Fibroblast of villous mesenchyme (primary cell): ENCODE measurements around the gene CEACAM4. TPM values are rescaled to one million over a fixed set of nuclear protein-coding genes. Genes with fewer than 3 reads are reported as not detected.
"Not testable (repeated sequence)": the region's sequence is repeated elsewhere in the genome, so short reads cannot be mapped to it uniquely, and the experiment has no call there.

ENCODE experiments used
- DNase-seq: peaks from one replicate; pipeline ENCODE4 v3.0.0-alpha.2; 2010; ENCODE audit warnings: low read depth
- H3K4me3 ChIP-seq: 2 replicates; pipeline ENCODE4 v1.5.1; 2011; ENCODE audit warnings: low read depth, mild to moderate bottlenecking, low read length
- total RNA-seq: library from RNA; depleted of rRNA; stranded (reverse); fragments of >200 nt; gene quantifications from 2 replicates; pipeline ENCODE4 v1.2.3, GENCODE V29; 2012
- TF ChIP-seq, protein P1 (sequence below): IDR thresholded peaks from 2 replicates; pipeline ENCODE4 v1.5.1; 2012; ENCODE audit warnings: low read depth, mild to moderate bottlenecking, low read length; ENCODE audit not compliant: insufficient read depth

Gene CEACAM4
- total RNA-seq, 1 donor: not detected

DNA sequence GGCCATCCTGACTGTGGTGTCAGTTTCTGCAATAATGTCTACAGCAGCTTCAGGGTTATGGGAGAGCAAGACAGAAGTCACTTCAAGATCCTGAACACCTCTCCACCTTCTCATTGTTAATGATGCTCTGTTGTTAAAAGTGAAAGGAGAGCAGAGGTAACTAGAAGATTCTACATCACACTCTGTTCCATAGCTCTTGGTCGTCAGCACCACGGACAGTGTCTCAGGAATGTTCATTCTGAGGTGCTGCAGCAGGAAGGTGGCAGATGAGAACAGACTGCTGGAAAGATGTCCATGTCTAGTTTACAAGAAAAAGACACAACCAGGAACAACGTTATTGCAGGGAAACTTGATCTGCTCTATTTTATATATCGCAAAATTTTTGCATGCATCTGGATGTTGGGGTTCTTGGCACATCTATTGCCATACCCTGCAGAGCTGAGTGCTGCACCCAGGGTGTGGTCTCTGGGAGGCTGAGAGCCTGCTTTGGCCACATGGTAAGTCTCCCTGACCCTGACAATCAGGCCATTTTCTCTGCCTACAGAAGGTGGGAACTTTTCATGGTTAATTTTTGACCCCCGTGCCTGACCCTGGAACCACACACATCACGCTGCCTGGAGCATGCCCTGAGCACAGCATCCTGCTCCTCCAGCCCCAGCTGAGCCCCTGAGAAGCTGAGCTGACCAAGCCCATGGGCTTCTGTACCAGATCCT lies 38.2 kb downstream of the CEACAM4 start:
- TF ChIP-seq, protein P1, sequence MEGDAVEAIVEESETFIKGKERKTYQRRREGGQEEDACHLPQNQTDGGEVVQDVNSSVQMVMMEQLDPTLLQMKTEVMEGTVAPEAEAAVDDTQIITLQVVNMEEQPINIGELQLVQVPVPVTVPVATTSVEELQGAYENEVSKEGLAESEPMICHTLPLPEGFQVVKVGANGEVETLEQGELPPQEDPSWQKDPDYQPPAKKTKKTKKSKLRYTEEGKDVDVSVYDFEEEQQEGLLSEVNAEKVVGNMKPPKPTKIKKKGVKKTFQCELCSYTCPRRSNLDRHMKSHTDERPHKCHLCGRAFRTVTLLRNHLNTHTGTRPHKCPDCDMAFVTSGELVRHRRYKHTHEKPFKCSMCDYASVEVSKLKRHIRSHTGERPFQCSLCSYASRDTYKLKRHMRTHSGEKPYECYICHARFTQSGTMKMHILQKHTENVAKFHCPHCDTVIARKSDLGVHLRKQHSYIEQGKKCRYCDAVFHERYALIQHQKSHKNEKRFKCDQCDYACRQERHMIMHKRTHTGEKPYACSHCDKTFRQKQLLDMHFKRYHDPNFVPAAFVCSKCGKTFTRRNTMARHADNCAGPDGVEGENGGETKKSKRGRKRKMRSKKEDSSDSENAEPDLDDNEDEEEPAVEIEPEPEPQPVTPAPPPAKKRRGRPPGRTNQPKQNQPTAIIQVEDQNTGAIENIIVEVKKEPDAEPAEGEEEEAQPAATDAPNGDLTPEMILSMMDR: no peak
- H3K4me3 ChIP-seq: no peak overlapping the region
- DNase-seq: peak; percentile 31

DNA sequence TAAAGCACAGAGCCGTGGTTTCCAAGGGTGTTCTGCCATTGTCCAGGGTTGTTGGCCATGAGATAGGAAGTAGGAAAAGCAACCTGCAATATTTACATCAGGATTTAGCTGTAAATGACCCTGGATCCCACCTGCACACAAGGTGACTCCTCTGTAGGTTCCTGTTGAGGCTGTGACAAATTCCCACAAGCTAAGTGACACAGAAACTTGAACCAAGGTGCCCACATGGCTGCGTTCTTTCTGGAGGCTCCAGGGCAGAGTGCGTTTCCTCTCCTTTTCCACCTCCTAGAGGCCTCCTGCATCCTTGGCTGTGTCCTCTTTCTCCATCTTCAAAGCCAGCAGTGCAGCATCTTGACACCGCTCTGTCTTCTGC lies 39.0 kb downstream of the CEACAM4 start:
- no peak for DNase-seq
- TF ChIP-seq, protein P1: no peak
- no peak overlapping the region for H3K4me3 ChIP-seq

DNA sequence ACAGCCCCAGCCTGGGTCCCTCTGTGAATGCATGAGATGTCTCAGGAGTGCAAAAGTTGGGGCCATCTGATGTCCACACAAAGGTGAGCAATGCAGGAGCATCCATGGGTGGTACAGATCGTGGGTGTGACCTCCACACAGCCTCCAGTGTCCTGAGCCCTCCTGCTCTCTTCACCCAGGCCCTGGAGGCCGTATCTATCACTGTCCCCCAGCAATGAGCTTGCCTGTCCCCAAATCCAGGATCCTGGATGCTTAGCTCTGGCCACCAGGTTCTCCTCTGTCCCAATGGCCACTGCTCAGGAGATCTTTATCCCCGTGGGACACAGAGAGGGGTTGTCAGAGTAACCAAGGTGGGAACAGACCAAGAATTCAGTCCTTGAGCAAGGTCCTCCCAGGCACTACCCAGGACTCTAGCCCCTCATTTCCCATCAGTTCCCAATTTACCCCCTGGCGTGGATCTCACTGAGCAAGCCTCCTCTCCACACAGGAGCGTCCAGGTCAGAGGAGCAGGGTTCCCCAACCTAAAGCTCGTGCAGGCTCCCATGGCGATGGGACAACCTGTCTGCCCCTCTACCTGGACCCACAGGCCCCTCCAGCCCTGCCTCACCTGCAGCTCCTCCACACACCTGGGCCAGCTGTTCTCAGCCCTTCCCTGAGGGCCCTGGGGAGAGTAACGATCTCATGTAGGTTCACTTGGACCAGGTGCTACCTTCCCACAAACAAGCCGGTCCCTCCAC lies 39.6 kb downstream of the CEACAM4 start:
- no peak overlapping the region for H3K4me3 ChIP-seq
- TF ChIP-seq, protein P1: no peak
- no peak for DNase-seq

DNA sequence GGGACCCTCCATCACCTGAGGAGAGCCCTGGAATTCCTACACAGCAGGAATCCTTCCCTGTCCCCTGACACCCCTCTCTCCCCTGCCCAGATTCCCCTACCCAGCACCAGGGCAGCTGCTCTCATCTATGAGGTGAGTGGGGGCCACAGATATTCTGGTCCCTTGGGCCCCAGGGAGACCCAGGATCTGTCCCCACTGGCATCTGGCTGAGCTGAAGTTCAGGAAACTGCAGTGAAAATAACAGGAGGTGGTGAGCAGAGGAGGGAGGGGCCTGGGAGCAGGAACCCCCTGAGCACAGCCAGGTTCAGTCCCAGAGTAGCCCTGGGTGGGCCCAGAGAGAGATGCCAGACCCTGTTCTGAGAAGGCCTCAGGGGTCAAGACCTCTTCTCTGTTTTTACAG lies 40.8 kb downstream of the CEACAM4 start:
- TF ChIP-seq, protein P1: no peak
- no peak overlapping the region for H3K4me3 ChIP-seq
- no peak for DNase-seq

DNA sequence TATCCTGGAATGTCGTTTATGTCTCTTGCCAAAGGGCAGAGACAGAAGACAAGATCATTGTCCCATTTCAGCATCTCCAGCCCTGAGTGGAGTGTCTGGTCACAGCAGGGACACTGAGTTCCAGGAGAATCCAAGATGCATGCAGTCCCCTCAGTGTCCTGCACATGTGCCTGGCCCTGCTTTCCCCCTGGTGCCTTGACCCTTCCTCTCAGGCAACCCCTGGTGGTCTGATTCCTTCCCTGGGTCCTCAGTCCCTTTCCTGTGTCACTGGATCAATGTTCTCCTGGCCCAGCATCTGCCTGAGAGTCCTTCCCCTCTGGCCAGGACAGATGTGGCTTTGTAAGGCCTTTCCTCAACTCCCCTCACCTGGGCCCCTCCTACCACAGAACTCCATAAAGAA lies 41.9 kb downstream of the CEACAM4 start:
- TF ChIP-seq, protein P1: no peak
- no peak for DNase-seq
- H3K4me3 ChIP-seq: no peak overlapping the region

DNA sequence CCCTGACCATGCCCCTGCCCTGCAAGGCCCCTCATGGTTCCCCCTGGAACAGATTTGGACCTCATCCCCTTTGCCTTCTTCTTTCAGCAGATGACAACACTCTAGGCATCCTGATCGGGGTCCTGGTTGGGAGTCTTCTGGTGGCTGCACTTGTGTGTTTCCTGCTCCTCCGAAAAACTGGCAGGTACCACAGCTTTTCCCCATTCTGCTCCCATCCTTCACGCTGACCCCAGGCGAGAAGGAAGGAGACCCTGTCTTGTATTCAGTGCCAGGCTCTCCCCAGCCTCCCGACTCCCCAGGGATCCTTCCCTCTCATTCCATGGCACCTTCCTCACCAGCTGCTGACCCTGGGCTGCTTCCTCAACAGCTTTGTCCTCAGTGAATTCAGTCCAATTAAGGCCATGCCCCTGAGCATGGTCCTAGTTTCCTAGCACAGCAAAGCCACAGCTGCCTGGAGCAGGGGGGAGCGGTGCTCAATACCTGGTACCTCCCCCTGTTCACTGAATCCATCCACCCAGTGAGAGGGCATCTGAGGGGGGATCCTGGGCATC lies 42.5 kb downstream of the CEACAM4 start:
- TF ChIP-seq, protein P1: no peak
- no peak for DNase-seq
- H3K4me3 ChIP-seq: no peak overlapping the region

DNA sequence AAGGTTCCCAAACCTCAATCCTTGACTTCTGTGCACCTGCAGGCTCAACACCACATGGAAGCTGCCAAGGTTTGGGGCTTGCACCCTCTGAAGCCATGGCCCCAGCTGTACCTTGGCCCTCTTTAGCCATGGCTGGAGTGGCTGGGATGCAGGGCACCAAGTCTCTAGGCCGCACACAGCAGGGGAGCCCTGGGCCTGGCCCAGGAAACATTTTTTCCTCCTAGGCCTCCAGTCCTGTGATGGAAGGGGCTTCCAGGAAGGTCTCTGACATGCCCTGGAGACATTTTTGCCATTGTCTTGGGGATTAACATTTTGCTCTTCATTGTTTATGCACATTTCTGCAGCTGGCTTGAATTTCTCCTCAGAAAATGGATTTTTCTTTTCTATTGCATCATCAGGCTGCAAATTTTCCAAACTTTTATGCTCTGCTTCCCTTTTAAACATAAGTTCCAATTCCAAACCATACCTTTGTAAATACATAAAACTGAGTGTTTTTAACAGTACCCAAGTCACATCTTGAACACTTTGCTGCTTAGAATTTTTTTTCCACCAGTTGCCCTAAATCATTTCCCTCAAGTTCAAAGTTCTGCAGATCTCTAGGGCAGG lies 44.2 kb downstream of the CEACAM4 start:
- not testable (repeated sequence) for DNase-seq, H3K4me3 ChIP-seq

DNA sequence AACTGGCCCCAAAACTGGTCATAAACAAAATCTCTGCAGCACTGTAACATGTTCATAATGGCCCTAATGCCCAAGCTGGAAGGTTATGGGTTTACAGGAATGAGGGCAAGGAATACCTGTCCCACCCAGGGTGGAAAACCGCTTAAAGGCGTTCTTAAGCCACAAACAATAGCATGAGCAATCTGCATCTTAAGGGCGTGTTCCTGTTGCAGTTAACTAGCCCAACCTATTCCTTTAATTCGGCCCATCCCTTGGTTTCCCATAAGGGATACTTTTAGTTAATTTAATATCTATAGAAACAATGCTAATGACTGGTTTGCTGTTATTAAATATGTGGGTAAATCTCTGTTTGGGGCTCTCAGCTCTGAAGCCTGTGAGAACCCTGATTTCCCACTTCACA lies 45.8 kb downstream of the CEACAM4 start:
- DNase-seq, H3K4me3 ChIP-seq: not testable (repeated sequence)
